GM19240 (cell line): ENCODE data around the gene LIN7B.
A peak's percentile ranks its signal among the peaks of the same experiment; 100 is the strongest.
"Not testable (repeated sequence)": the region's sequence is repeated elsewhere in the genome, so short reads cannot be mapped to it uniquely, and the experiment has no call there.

Experiments used
- DNase-seq: peaks from one replicate; pipeline ENCODE4 v3.0.0; 2011; ENCODE audit warnings: low spot score; ENCODE audit not compliant: insufficient read length

The LIN7B gene

GRCh38 chr19:49113762-49114629 is at the start of gene LIN7B:
Gene LIN7B (plus strand): TSS chr19:49114370. CDS start chr19:49114405, 35 bp downstream.
- DNase-seq = peak; percentile 94

- no peak for DNase-seq
Measured at GRCh38 chr19:49064768-49065611, 49.2 kb upstream of the LIN7B start, which contains the start of gene NTF4. Gene NTF4 (minus strand): TSS chr19:49064818. CDS start chr19:49061997, 2,821 bp downstream.

GRCh38 chr19:49065905-49066512 is 48.2 kb upstream of the LIN7B start:
- DNase-seq = no peak

DNA sequence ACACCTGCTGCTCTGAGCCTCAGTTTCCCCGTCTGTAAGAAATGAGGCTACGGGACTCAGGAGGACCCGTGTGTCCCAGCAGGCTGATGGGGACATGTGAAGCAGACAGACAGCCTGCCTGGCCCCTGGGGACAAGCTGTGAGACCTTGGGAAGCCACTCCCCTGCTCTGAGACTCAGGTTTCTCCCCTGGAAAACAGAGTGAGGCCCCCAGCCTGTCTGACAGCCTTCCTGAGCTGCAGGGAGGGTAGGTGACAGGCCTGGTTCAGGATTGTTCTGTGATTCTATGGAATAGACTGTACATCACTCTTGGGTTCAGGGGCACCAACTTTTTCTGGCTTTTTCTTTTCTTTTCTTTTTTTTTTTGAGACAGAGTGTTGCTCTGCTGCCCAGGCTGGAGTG is 46.6 kb upstream of the LIN7B start:
- DNase-seq = no peak

DNA sequence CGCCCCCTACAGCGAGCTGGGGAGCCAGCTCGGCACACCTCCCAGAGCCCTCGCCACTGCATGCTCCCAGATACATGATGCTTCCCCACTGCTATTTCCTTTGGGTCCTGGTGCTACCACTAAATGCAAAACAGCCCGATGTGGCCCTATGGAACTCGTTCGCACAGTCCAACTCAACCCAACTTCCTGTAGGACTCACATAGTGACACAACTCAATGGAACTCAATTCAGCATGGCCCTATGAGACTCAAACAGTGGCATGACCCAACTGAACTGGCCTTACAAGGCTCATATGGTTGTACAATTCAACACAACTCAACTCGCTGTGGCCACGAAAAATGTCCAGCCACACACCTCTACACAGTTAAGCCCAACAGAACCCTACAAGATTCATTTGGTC is 45.1 kb upstream of the LIN7B start:
- no peak for DNase-seq

- DNase-seq = no peak
Measured at GRCh38 chr19:49070416-49070815, 43.8 kb upstream of the LIN7B start.

DNA sequence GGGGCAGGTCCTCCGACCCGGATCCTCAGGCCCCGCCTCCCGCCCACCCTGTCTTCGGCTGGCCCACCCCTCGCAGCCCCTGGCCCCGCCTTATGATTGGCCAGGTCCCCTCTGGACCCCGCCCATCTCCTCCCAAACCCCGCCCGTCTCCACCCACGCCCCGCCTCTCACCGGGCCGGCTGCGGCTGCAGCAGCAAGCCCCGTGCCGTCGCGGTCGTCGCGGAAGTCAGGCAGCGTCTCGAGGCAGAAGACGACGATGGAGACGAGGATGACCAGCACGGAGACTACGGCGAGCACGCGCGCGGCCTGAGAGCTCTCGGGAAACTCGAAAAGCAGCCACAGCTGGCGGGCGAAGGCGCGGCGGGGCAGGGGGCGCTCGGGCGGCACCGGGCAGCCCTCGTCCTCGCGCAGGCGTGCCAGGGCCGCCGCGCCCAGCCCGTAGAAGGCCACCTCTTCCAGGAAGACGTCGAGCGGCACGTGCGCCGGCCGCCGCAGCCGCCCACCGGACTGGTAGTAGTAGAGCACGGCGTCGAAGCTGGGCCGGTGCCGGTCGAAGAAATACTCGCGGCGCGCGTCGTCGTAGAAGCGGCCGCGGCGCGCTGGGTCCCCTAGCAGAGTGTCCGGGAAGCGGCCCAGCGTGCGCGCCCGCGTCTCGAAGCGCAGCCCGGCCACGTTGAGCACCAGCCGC is 42.2 kb upstream of the LIN7B start:
- no peak for DNase-seq

DNA sequence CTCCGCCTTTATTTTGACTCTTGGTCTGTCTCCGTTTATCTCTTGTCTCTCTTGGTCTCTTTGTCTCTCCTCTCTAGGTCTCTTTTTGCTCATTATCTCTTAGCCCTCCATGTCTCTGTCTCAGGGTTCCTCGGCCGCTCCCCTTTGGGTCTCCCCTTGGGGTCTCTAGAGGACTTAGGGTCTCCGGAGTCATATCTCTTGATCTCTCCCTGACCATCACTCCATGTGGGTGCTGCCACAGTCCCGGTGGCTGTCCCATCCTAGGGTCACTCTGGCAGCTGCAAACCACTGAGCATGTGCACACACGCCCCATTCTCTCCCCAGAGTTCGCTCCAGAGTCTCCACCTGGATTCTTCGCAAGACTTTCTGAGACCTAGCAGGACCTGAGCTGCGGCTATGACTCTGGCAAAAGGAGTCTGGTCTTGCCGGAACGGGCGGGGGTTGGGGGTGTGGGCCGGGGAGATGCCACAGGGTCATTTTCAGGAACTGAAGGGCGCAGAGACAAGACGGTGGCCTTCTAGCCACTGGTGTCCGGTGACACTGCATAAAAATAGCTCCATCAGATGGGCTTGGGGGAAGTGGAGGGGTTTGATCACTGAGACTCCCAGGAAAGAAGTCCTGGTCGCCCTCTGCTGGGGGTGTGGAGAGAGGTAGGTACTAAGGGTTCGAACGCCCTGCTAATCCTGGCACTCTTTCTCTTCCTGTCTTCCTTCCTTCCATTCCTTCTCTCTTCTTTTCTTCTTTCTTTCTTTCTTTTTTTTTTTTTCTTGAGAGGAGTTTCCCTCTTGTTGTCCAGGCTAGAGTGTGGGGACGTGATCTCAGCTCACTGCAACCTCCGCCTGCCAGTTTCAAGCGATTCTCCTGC is 40.4 kb upstream of the LIN7B start:
- no peak for DNase-seq

- not testable (repeated sequence) for DNase-seq
Measured at GRCh38 chr19:49074869-49075268, 39.3 kb upstream of the LIN7B start.

DNA sequence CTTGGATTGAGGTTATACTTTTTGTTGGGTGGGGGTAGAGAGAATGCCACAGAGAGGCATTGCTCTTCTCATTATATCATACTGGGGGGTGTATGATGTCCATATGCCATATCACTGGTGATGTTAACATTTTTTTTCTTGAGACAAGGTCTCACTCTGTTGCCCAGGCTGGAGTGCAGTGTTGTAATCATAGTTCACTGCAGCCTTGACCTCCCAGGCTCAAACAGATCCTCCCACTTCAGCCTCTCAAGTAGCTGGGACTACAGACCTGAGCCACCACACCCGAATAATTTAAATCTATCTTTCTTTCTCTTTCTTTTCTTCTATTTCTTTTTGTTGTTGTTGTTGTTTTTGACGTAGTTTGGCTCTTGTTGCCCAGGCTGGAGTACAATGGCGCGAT is 33.8 kb upstream of the LIN7B start:
- no peak for DNase-seq

DNA sequence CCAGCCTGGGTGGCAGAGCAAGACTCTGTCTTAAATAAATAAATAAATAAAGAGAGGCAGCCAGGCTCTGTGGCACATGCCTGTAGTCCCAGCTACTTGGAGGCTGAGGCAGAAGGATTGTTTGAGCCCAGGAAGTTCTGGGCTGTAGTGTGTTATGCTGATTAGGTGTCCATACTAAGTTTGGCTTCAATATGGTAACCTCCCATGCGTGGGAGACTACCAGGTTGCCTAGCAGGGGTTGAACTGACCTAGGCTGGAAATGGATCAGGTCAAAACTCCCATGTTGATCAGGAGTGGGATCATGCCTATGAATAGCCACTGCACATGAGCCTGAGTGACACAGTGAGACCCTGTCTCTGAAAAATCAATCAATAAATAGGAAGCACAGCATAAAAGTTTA is 32.9 kb upstream of the LIN7B start:
- no peak for DNase-seq

DNA sequence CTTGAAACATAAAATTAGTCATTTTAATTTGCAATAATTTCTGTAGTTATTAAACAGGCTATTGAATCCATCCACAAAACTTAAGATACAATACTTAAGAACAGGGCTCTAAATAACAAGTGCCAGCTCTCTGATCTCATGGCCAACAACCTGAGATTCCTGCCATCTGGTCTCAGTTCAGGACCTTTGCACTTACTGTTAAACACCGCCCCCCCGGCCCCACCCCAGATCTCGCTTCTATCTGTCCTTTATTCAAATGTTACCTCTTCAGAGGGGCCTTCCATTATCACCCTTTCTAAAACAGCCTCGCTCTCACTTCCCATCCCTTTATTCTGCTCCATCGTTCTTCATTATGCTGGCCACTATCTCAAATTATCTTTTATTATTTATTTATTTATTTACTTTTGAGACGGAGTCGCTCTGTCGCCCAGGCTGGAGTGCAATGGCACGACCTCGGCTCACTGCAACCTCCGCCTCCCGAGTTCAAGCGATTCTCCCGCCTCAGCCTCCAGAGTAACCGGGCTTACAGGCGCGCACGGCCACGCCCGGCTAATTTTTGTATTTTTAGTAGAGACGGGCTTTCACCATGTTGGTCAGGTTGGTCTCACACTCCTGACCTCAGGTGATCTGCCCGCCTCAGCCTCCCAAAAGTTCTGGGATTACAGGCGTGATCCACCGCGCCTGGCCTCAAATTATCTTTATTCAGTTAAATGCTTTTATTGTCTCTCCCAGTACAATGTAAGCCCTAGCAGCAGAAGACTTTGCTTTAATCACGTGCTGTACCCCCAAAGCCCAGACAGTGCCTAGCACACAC is 29.8 kb upstream of the LIN7B start:
- DNase-seq = no peak

DNA sequence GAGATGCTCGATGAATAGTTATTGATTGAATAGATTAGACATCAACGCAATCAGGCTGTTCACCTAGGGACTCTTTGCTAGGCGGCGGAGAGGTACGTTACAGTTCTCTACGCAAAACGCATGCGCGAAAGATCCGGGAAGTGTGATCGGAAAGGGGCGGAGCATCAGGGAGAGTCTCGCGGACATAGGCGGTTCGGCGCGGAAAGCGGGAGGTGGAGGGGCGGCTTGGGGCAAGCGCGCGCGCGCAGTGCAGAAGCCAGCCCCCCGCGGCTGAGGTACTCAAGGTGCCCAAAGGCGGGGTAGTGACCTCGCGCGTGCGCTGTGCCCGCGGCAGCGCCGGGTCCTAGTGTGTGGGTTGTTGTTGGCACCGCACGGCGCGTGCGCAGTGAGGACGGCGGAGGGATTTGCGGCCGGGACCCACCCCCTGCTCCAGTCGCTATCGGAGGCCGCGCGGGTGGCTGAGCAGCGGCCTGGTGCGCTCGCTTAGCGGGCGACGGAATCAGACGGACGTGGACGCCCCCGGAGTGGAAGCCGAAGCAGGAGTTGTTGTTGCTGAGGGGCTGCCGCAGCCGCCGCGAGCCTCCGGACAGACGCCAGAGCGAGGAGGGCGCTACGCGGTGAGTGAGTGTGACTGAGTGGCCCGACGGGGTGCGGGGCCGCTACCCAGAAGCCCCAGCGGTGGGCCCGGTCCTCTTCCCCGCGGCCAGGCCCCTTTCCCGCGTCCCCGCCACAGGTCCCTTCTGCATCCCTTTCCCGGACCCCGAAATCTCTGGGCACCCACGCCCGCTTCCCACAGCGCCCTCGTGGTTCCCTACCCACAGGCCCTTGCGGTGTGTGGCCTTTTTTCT is 28.9 kb upstream of the LIN7B start, which contains the start of gene SNRNP70:
TSS of gene SNRNP70 (plus strand) at position 432 of the 848 bp plus-strand sequence. CDS start 964 bp downstream, outside the sequence.
- peak; percentile 96 for DNase-seq

DNA sequence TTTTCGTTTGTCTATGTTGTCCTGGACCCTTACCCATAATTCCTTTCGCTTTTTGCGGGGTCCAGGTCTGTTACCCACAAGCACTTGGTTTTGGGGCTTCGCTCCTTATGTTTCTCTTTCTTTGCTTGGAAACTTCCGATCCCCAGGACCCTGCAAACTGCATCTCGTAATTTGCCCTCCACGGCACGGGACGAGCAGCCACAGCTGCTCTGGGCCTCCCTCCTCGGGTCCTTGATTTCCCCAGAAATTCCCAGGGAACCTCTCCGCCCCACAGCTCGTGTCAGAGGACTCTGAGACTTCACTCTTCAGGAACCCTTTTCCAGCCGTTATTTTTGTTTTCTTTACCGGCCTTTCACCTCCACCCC is 28.3 kb upstream of the LIN7B start:
- no peak for DNase-seq

DNA sequence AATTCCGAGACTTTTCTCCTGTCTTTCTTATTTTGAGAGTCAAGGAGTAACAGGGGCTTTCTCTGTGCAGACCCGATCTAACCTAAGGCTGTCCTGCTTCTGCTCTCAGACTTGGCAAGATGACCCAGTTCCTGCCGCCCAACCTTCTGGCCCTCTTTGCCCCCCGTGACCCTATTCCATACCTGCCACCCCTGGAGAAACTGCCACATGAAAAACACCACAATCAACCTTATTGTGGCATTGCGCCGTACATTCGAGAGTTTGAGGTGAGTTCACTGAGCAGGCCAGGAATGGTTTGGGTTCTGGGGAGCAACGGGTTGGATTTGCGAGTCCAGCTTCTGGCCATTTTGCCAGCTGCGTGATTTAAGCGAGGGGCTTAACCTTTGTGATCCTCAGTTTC is 27.9 kb upstream of the LIN7B start:
- DNase-seq = no peak

GRCh38 chr19:49091391-49092038 is 22.7 kb upstream of the LIN7B start:
- no peak for DNase-seq

DNA sequence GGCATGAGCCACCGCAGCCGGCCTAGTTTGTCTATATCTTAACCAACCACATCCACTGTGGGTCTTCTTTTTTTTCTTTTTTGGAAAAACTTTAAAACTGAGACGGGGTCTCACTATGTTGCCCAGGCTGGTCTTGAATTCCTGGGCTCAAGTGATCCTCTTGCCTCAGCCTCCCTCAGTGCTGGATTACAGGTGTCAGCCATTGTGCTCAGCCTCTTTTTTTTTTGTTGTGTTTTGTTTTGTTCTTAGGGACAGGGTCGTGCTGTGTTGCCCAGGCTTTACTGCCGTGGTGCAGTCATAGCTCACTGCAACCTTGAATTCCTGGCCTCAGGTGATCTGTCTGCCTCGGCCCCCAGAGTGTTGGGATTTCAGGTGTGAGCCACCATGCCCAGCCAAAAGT is 21.5 kb upstream of the LIN7B start:
- DNase-seq = no peak
